OCI-LY1 (cell line): ENCODE data around the gene ANKS1A.

Source experiments
- H2AFZ ChIP-seq: fragments of 200-600 bp; sonication (generic), shearing (Covaris generic); 2 replicates; pipeline ENCODE4 v1.6.0; 2014; ENCODE audit warnings: antibody characterized with exemption, mild to moderate bottlenecking, low read length
- H3F3A ChIP-seq: fragments of 200-600 bp; sonication (generic), shearing (Covaris generic); 2 replicates; pipeline ENCODE4 v1.6.0; 2014; ENCODE audit warnings: mild to moderate bottlenecking, antibody characterized with exemption, low read length, moderate library complexity; ENCODE audit not compliant: insufficient read depth
- H3K27ac ChIP-seq: fragments of 200-600 bp; sonication (generic); 2 replicates; pipeline ENCODE4 v1.5.1; 2014; ENCODE audit warnings: low read length, mixed run types, mild to moderate bottlenecking, low read depth; ENCODE audit not compliant: poor library complexity, severe bottlenecking
- H3K27me3 ChIP-seq: fragments of 200-600 bp; sonication (generic); 2 replicates; pipeline ENCODE4 v1.6.0; 2014; ENCODE audit warnings: antibody characterized with exemption, mild to moderate bottlenecking, low read length, moderate library complexity; ENCODE audit not compliant: insufficient read depth
- H3K36me3 ChIP-seq: fragments of 200-600 bp; sonication (generic); 2 replicates; pipeline ENCODE4 v1.6.1; 2014; ENCODE audit warnings: mild to moderate bottlenecking, antibody characterized with exemption, low read length, moderate library complexity, mixed read lengths; ENCODE audit not compliant: insufficient read depth
- H3K4me1 ChIP-seq: fragments of 200-600 bp; sonication (generic); 2 replicates; pipeline ENCODE4 v1.5.1; 2014; ENCODE audit warnings: mild to moderate bottlenecking, low read length, moderate library complexity; ENCODE audit not compliant: insufficient read depth, severe bottlenecking
- H3K4me2 ChIP-seq: fragments of 200-600 bp; sonication (generic), shearing (Covaris generic); 2 replicates; pipeline ENCODE4 v1.6.1; 2014; ENCODE audit warnings: low read length
- H3K4me3 ChIP-seq: fragments of 200-600 bp; sonication (generic); 2 replicates; pipeline ENCODE4 v1.5.1; 2014; ENCODE audit warnings: low read length, low read depth, mild to moderate bottlenecking, mixed read lengths; ENCODE audit not compliant: poor library complexity, severe bottlenecking
- H3K79me2 ChIP-seq: fragments of 200-600 bp; shearing (Covaris generic); 2 replicates; pipeline ENCODE4 v1.6.1; 2016; ENCODE audit warnings: mixed run types, low read length, mixed read lengths; ENCODE audit not compliant: insufficient read depth
- H3K9ac ChIP-seq: fragments of 200-600 bp; sonication (generic), shearing (Covaris generic); 2 replicates; pipeline ENCODE4 v1.6.1; 2014; ENCODE audit warnings: mild to moderate bottlenecking, low read length, mixed read lengths
- H3K9me2 ChIP-seq: fragments of 200-600 bp; sonication (generic), shearing (Covaris generic); 2 replicates; pipeline ENCODE4 v1.6.1; 2014; ENCODE audit warnings: low read depth, mild to moderate bottlenecking, low read length, mixed read lengths
- H3K9me3 ChIP-seq: fragments of 200-600 bp; shearing (Covaris generic); 2 replicates; pipeline ENCODE4 v1.6.1; 2014; ENCODE audit warnings: low read length, mixed read lengths
- H4K20me1 ChIP-seq: fragments of 200-600 bp; sonication (generic), shearing (Covaris generic); 2 replicates; pipeline ENCODE4 v1.6.0; 2016; ENCODE audit warnings: mild to moderate bottlenecking, low read length; ENCODE audit not compliant: insufficient read depth
- CTCF ChIP-seq: fragments of 200-600 bp; sonication (generic), shearing (Covaris generic); IDR thresholded peaks from 2 replicates; pipeline ENCODE4 v1.5.1; 2017; ENCODE audit warnings: mild to moderate bottlenecking, antibody characterized with exemption, low read length, moderate library complexity, mixed read lengths
- EZH2 ChIP-seq: fragments of 200-600 bp; sonication (generic), shearing (Covaris generic); IDR thresholded peaks from 2 replicates; pipeline ENCODE4 v1.8.0; 2017; ENCODE audit warnings: borderline replicate concordance, mixed run types, mild to moderate bottlenecking, antibody characterized with exemption, low read length, moderate library complexity, mixed read lengths

ANKS1A gene

GRCh38 chr6:35083507-35083906 lies 194.5 kb downstream of the ANKS1A start:
- no peak overlapping the region for H3K4me2 ChIP-seq
- TF ChIP-seq EZH2 (no peak), CTCF (no peak)
- H3K4me3 ChIP-seq, result no peak overlapping the region
- H3K36me3 ChIP-seq, result no peaks in the 10 kb centered on the region
- no peaks in the 10 kb centered on the region for H4K20me1 ChIP-seq
- H3K27ac ChIP-seq, result no peak overlapping the region
- H3F3A ChIP-seq, result no peaks in the 10 kb centered on the region
- no peak overlapping the region for H3K9ac ChIP-seq
- no peaks in the 10 kb centered on the region for H3K79me2 ChIP-seq
- H3K4me1 ChIP-seq, result no peaks in the 10 kb centered on the region
- H3K9me3 ChIP-seq, result no peaks in the 10 kb centered on the region
- no peaks in the 10 kb centered on the region for H3K9me2 ChIP-seq
- no peaks in the 10 kb centered on the region for H3K27me3 ChIP-seq
- no peak overlapping the region for H2AFZ ChIP-seq

- no peak overlapping the region for H3K27ac ChIP-seq
- H3K9ac ChIP-seq, result no peak overlapping the region
- no peaks in the 10 kb centered on the region for H3K27me3 ChIP-seq
- no peaks in the 10 kb centered on the region for H3K4me1 ChIP-seq
- no peaks in the 10 kb centered on the region for H3K9me2 ChIP-seq
- H3K79me2 ChIP-seq, result no peaks in the 10 kb centered on the region
- H3K4me2 ChIP-seq, result no peak overlapping the region
- no peak overlapping the region for H2AFZ ChIP-seq
- TF ChIP-seq EZH2 (no peak), CTCF (no peak)
- H3K36me3 ChIP-seq, result no peaks in the 10 kb centered on the region
- no peaks in the 10 kb centered on the region for H4K20me1 ChIP-seq
- H3K9me3 ChIP-seq, result no peaks in the 10 kb centered on the region
- no peaks in the 10 kb centered on the region for H3F3A ChIP-seq
- no peak overlapping the region for H3K4me3 ChIP-seq
Measured at GRCh38 chr6:35084041-35084491, 195.0 kb downstream of the ANKS1A start.

DNA sequence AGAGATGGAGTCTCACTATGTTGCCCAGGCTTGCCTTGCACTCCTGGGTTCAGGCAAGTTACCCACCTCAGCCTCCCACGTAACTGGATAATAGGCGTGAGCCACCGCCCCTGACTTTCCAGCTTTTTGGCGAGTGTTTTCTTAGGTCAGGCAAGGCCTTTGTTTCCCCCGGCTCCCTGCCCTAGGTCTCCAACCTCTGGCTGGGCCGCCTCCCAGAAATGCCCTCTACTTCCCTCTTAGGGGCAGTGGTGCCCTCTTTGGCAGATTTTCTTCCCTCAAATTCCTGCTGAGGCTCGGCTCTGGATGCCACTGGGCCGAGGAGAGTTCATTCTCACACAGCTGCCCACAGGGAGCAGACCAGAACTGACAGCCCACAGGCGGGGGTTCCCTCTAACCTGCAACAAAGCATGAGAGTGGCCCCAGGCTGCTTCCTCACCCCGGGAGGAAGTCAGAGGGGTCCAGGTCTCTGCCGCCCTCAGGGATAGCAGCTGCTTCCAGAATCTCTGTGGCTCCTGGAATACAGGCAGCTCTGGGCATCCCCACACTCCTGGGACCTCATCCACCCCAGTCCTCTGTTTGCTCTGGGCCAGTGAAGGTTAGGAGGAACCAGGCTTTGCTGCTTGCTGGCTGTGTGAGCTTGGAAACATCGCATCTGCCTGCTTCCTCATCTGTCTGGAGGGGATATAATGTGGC lies 195.6 kb downstream of the ANKS1A start:
- Histone ChIP-seq H3K27ac (no peak overlapping the region), H3K36me3 (no peaks in the 10 kb centered on the region), H3K9ac (no peak overlapping the region), H3K9me2 (no peaks in the 10 kb centered on the region), H3K79me2 (no peaks in the 10 kb centered on the region), H3K4me2 (no peak overlapping the region), H2AFZ (no peak overlapping the region), H3K27me3 (no peaks in the 10 kb centered on the region), H4K20me1 (no peaks in the 10 kb centered on the region), H3F3A (no peaks in the 10 kb centered on the region), H3K4me3 (no peak overlapping the region), H3K9me3 (no peaks in the 10 kb centered on the region), H3K4me1 (no peaks in the 10 kb centered on the region)
- TF ChIP-seq EZH2, result no peak
- no peak for TF ChIP-seq CTCF
